A549 (cell line): ENCODE measurements around the gene TALDO1. TPM values are rescaled to one million over a fixed set of nuclear protein-coding genes. Genes with fewer than 3 reads are reported as not detected.

Experiments
- ATAC-seq, 2 experiments: fragments of 200-7000 bp in 1 of 2; fragments of >200 bp in 1 of 2; cut with Nextera tagmentation in 1 of 2; cut with Tn5 transposase in 1 of 2; 3 replicates each; pipeline versions ENCODE4 v1.8.0 to v1.9.1; 2018 to 2020; ENCODE audit warnings: mild to moderate bottlenecking in 1 of 2, moderate library complexity in 1 of 2
- CTCF ChIA-PET: fragments of 300-600 bp; sonication (Branson Sonifier 250); formaldehyde crosslinking; extraction: SDS; loops from one replicate; lab custom pipeline; 2021; ENCODE audit warnings: antibody characterized with exemption, inconsistent platforms; lab: Yijun Ruan, JAX
- POLR2A ChIA-PET: fragments of 350-600 bp; formaldehyde crosslinking; extraction: SDS; loops from one replicate; lab custom pipeline; 2021; ENCODE audit warnings: antibody characterized with exemption, inconsistent platforms; lab: Yijun Ruan, JAX
- DNase-seq, 2 experiments: peaks; one replicate each; pipeline versions ENCODE4 v3.0.0 to v3.0.0-alpha.2; 2011 to 2016; ENCODE audit warnings: low read depth in 1 of 2, low spot score in 1 of 2
- FAIRE-seq: peaks from 2 replicates; lab custom pipeline; 2011; peaks lifted over from hg19 to GRCh38; lab: Jason Lieb, UNC
- H3K27ac ChIP-seq, 2 experiments: fragments of >200 bp; sonication (Bioruptor Twin); formaldehyde crosslinking; 3 replicates each; pipeline ENCODE4 v1.5.1; 2016 to 2017
- H3K4me1 ChIP-seq: fragments of >200 bp; sonication (Bioruptor Twin); formaldehyde crosslinking; 3 replicates; pipeline ENCODE4 v1.6.1; 2016
- H3K4me2 ChIP-seq: fragments of >200 bp; sonication (Bioruptor Twin); formaldehyde crosslinking; 3 replicates; pipeline ENCODE4 v1.6.1; 2016
- H3K4me3 ChIP-seq: fragments of >200 bp; sonication (Bioruptor Twin); formaldehyde crosslinking; 3 replicates; pipeline ENCODE4 v1.5.1; 2016
- H3K9me3 ChIP-seq: fragments of >200 bp; sonication (Bioruptor Twin); formaldehyde crosslinking; 3 replicates; pipeline ENCODE4 v1.6.1; 2016
- CBX2 ChIP-seq: fragments of 200-600 bp; sonication (generic); IDR thresholded peaks from 2 replicates; pipeline ENCODE4 v1.6.1; 2016; ENCODE audit warnings: low read depth, mild to moderate bottlenecking, borderline replicate concordance
- E2F6 ChIP-seq: IDR thresholded peaks from 2 replicates; pipeline ENCODE4 v1.6.1; 2012; ENCODE audit warnings: low read depth, borderline replicate concordance
- EHMT2 ChIP-seq: fragments of 200-600 bp; sonication (generic); IDR thresholded peaks from 2 replicates; pipeline ENCODE4 v1.6.1; 2016; ENCODE audit warnings: antibody characterized with exemption, low read depth, mild to moderate bottlenecking, moderate library complexity
- EP300 ChIP-seq, 2 experiments: fragments of >200 bp; sonication (Bioruptor Twin); formaldehyde crosslinking; IDR thresholded peaks; 2 replicates in 1 of 2; 3 replicates in 1 of 2; pipeline ENCODE4 v1.6.1; 2016 to 2017
- FOSL2 ChIP-seq, 2 experiments: fragments of 450-650 bp in 1 of 2; fragments of >200 bp in 1 of 2; sonication (Bioruptor Twin) in 1 of 2; formaldehyde crosslinking; IDR thresholded peaks; 2 replicates each; pipeline versions ENCODE4 v1.5.0 to v1.6.1; 2016 to 2020; ENCODE audit warnings: mild to moderate bottlenecking in 1 of 2, moderate library complexity in 1 of 2
- HDAC2 ChIP-seq: fragments of 200-600 bp; sonication (generic); IDR thresholded peaks from 2 replicates; pipeline ENCODE4 v1.6.1; 2016
- HEYL ChIP-seq: fragments of 250-450 bp; sonication (Bioruptor Pico); IDR thresholded peaks from 2 replicates; pipeline ENCODE4 v1.8.0; 2021; ENCODE audit warnings: mild to moderate bottlenecking, moderate library complexity
- NFE2L2 ChIP-seq: fragments of 150-350 bp; conservative IDR thresholded peaks from 2 replicates; pipeline ENCODE4 v1.6.1; 2014; ENCODE audit warnings: low read length
- NPAS2 ChIP-seq: fragments of 250-450 bp; sonication (Bioruptor Pico); IDR thresholded peaks from 2 replicates; pipeline ENCODE4 v1.8.0; 2022; ENCODE audit warnings: mild to moderate bottlenecking, moderate library complexity, borderline replicate concordance
- PHF8 ChIP-seq: fragments of 200-600 bp; sonication (generic); IDR thresholded peaks from 2 replicates; pipeline ENCODE4 v1.6.1; 2016; ENCODE audit warnings: low read depth, mild to moderate bottlenecking, antibody characterized with exemption, moderate library complexity, borderline replicate concordance
- POLR2AphosphoS2 ChIP-seq: conservative IDR thresholded peaks from 2 replicates; pipeline ENCODE4 v1.6.1; 2012; ENCODE audit warnings: low read length, improper control_type of control experiment, inconsistent platforms
- RCOR1 ChIP-seq: fragments of 150-350 bp; IDR thresholded peaks from 2 replicates; pipeline ENCODE4 v1.6.1; 2014; ENCODE audit warnings: antibody characterized with exemption, low read length, low read depth
- RFX5 ChIP-seq: fragments of 450-650 bp; IDR thresholded peaks from 2 replicates; pipeline ENCODE4 v1.7.1; 2014; ENCODE audit warnings: antibody characterized with exemption, mild to moderate bottlenecking, moderate library complexity
- SREBF2 ChIP-seq: fragments of 450-650 bp; IDR thresholded peaks from 2 replicates; pipeline ENCODE4 v1.6.1; 2014; ENCODE audit warnings: mild to moderate bottlenecking, moderate library complexity
- TFCP2L1 ChIP-seq: fragments of 250-450 bp; sonication (Bioruptor Pico); IDR thresholded peaks from 2 replicates; pipeline ENCODE4 v1.5.0; 2021; ENCODE audit warnings: mild to moderate bottlenecking
- ZC3H11A ChIP-seq: fragments of 450-650 bp; IDR thresholded peaks from 2 replicates; pipeline ENCODE4 v1.6.1; 2014; ENCODE audit warnings: antibody characterized with exemption, mild to moderate bottlenecking
- ZNF302 ChIP-seq: fragments of 250-450 bp; sonication (Bioruptor Pico); IDR thresholded peaks from 2 replicates; pipeline ENCODE4 v1.9.0; 2021; ENCODE audit warnings: inconsistent platforms, mild to moderate bottlenecking, moderate library complexity
- WGBS: methylation state at CpG from one replicate; pipeline ENCODE4 v1.1.6; 2017; ENCODE audit errors: missing lambda C conversion rate; 5-methylcytosine and 5-hydroxymethylcytosine counted together
- polyA plus RNA-seq, 4 experiments: library from polyadenylated mRNA; depleted of rRNA in 3 of 4; stranded (reverse); fragments of >200 nt; fragmentation: RNase III in 1 of 4; extraction: RNeasy Plus Mini Kit Qiagen cat#74134 plus additional on column Dnase treatment in 1 of 4; gene quantifications; 2 replicates in 3 of 4; 3 replicates in 1 of 4; pipeline ENCODE4 v1.2.3, GENCODE V29; 2011 to 2017
- TF ChIP-seq, protein P1 (sequence below): fragments of >200 bp; sonication (Bioruptor Twin); formaldehyde crosslinking; IDR thresholded peaks from 3 replicates; pipeline ENCODE4 v1.5.1; 2016
- TF ChIP-seq, protein P2 (sequence below): fragments of 250-450 bp; sonication (Bioruptor Pico); IDR thresholded peaks from 2 replicates; pipeline ENCODE4 v1.5.0; 2020; ENCODE audit warnings: low read depth, mild to moderate bottlenecking, moderate library complexity

TALDO1 gene
- polyA plus RNA-seq, 2 of the 4 experiments (the other 2 are of a cell fraction), result 287 to 391 TPM

GRCh38 chr11:721247-721740 lies 26.0 kb upstream of the TALDO1 start:
- no peak overlapping the region for H3K4me2 ChIP-seq
- ChIA-PET CTCF (interaction anchor here (1.3 to 20.1 kb wide), 7 partner anchors 20 to 167 kb away, joined by 3 to 599 read pairs (median 22); partner anchors contain the start of genes DEAF1, EPS8L2 and TMEM80), POLR2A (interaction anchor here (2.1 kb wide), 1 partner anchor 26 kb away, joined by 7 read pairs; the partner anchor contains the start of genes DEAF1 and TMEM80)
- no peak overlapping the region for H3K27ac ChIP-seq
- no peak for ATAC-seq
- no peak overlapping the region for H3K4me3 ChIP-seq
- TF ChIP-seq E2F6 (no peak), HEYL (CRISPR knock-in tag) (no peak), PHF8 (no peak), POLR2AphosphoS2 (no peak), NPAS2 (CRISPR knock-in tag) (no peak)
- peaks cover 21% of the 10 kb centered on the region for H3K4me1 ChIP-seq
- no peak for DNase-seq
- WGBS, result 88% methylated on average over 15 of the region's 28 CpGs
- no peaks in the 10 kb centered on the region for H3K9me3 ChIP-seq
- no peak for FAIRE-seq

GRCh38 chr11:721741-722345 lies 25.4 kb upstream of the TALDO1 start:
- H3K4me1 ChIP-seq, result peaks cover 26% of the 10 kb centered on the region
- DNase-seq (no peak), ATAC-seq (peak in 1 of 2 experiments; percentile 31; a peak in 3 of 6 replicates), FAIRE-seq (no peak)
- H3K27ac ChIP-seq, result no peak overlapping the region
- no peak for TF ChIP-seq CBX2
- TF ChIP-seq TFCP2L1 (CRISPR knock-in tag), result no peak
- TF ChIP-seq, protein P1, sequence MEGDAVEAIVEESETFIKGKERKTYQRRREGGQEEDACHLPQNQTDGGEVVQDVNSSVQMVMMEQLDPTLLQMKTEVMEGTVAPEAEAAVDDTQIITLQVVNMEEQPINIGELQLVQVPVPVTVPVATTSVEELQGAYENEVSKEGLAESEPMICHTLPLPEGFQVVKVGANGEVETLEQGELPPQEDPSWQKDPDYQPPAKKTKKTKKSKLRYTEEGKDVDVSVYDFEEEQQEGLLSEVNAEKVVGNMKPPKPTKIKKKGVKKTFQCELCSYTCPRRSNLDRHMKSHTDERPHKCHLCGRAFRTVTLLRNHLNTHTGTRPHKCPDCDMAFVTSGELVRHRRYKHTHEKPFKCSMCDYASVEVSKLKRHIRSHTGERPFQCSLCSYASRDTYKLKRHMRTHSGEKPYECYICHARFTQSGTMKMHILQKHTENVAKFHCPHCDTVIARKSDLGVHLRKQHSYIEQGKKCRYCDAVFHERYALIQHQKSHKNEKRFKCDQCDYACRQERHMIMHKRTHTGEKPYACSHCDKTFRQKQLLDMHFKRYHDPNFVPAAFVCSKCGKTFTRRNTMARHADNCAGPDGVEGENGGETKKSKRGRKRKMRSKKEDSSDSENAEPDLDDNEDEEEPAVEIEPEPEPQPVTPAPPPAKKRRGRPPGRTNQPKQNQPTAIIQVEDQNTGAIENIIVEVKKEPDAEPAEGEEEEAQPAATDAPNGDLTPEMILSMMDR, result no peak
- TF ChIP-seq HDAC2, result no peak
- no peak for TF ChIP-seq EHMT2
- TF ChIP-seq ZNF302, result no peak
- no peak for TF ChIP-seq NFE2L2
- TF ChIP-seq, protein P2, sequence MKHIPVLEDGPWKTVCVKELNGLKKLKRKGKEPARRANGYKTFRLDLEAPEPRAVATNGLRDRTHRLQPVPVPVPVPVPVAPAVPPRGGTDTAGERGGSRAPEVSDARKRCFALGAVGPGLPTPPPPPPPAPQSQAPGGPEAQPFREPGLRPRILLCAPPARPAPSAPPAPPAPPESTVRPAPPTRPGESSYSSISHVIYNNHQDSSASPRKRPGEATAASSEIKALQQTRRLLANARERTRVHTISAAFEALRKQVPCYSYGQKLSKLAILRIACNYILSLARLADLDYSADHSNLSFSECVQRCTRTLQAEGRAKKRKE (CRISPR knock-in tag), result no peak
- H3K4me2 ChIP-seq, result no peak overlapping the region
- H3K9me3 ChIP-seq, result no peaks in the 10 kb centered on the region
- H3K4me3 ChIP-seq, result no peak overlapping the region
- WGBS, result 85% methylated on average over 12 of the region's 33 CpGs
- CTCF ChIA-PET, result interaction anchor here (1.0 to 20.1 kb wide), 12 partner anchors 11 to 167 kb away, joined by 3 to 599 read pairs (median 17); partner anchors contain the start of genes DEAF1, EPS8L2 and TMEM80
- POLR2A ChIA-PET, result interaction anchor here (2.1 kb wide), 1 partner anchor 26 kb away, joined by 7 read pairs; the partner anchor contains the start of genes DEAF1 and TMEM80

DNA sequence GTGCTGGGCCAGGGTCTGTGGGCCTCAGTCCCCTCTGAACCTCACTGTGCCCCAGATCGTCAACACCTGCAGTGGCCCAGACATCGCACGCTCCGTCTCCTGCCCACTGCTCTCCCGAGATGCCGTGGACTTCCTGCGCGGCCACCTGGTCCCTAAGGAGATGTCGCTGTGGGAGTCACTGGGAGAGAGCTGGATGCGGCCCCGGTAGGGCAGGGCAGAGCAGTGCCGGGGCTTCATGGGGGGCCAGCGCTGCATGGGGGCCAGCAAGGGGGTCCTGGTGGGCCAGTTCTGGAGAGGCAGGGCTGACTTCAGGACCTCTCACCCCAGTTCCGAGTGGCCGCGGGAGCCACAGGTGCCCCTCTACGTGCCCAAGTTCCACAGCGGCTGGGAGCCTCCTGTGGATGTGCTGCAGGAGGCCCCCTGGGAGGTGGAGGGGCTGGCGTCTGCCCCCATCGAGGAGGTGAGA lies 24.9 kb upstream of the TALDO1 start:
- Histone ChIP-seq H3K4me2 (no peak overlapping the region), H3K4me3 (no peak overlapping the region), H3K27ac (no peak overlapping the region), H3K4me1 (peaks cover 32% of the 10 kb centered on the region), H3K9me3 (no peaks in the 10 kb centered on the region)
- FAIRE-seq, result no peak
- ChIA-PET POLR2A (interaction anchor here (2.1 kb wide), 1 partner anchor 27 kb away, joined by 7 read pairs; the partner anchor contains the start of genes DEAF1 and TMEM80), CTCF (interaction anchor here (0.9 to 20.1 kb wide), 20 partner anchors 11 to 184 kb away, joined by 3 to 599 read pairs (median 4); partner anchors contain the start of genes DEAF1, EPS8L2, TALDO1 and TMEM80)
- no peak for TF ChIP-seq RFX5
- TF ChIP-seq EP300 (IDR thresholded peaks at IDR 0.05), result no peak
- TF ChIP-seq FOSL2 (IDR thresholded peaks at IDR 0.05), result no peak
- no peak for TF ChIP-seq FOSL2 (CRISPR knock-in tag; IDR thresholded peaks at IDR 0.05)
- no peak for TF ChIP-seq ZC3H11A
- TF ChIP-seq RCOR1, result no peak
- no peak for TF ChIP-seq SREBF2
- no peak for DNase-seq
- peak in 1 of 2 experiments; percentile 2; a peak in 4 of 6 replicates for ATAC-seq
- 87% methylated on average over 18 of the region's 20 CpGs for WGBS
